HG03039 (cell line): ENCODE measurements around the gene OR6P1.

Experiments used
- ATAC-seq: cut with Tn5 transposase; IDR thresholded peaks from one replicate; pipeline ENCODE4 v1.9.1; 2021; ENCODE audit warnings: mild to moderate bottlenecking, moderate library complexity; ENCODE audit not compliant: unreplicated experiment

Gene OR6P1

GRCh38 chr1:158520021-158520420 is 50.4 kb downstream of the OR6P1 start:
- ATAC-seq = no peak

GRCh38 chr1:158516966-158517365 is 53.4 kb downstream of the OR6P1 start:
- ATAC-seq = no peak
